HG03565 (cell line): Measurements from ENCODE around the gene KIF26A.

ENCODE experiments used
- ATAC-seq: cut with Tn5 transposase; IDR thresholded peaks from one replicate; pipeline ENCODE4 v1.9.1; 2021; ENCODE audit warnings: mild to moderate bottlenecking, moderate library complexity; ENCODE audit not compliant: unreplicated experiment

Gene KIF26A

GRCh38 chr14:104189629-104190335 lies 51.4 kb downstream of the KIF26A start:
- ATAC-seq: no peak

- ATAC-seq: no peak
These were observed 52.1 kb downstream of the KIF26A start for GRCh38 chr14:104190396-104191000.

- no peak for ATAC-seq
These were observed 53.1 kb downstream of the KIF26A start for GRCh38 chr14:104191409-104191997.

GRCh38 chr14:104192146-104192882 lies 53.9 kb downstream of the KIF26A start:
- no peak for ATAC-seq

- no peak for ATAC-seq
These were observed 54.5 kb downstream of the KIF26A start for GRCh38 chr14:104192883-104193245.

GRCh38 chr14:104194016-104194415 lies 55.6 kb downstream of the KIF26A start:
- ATAC-seq: no peak

GRCh38 chr14:104194716-104195115 lies 56.3 kb downstream of the KIF26A start:
- no peak for ATAC-seq

- no peak for ATAC-seq
These were observed 57.0 kb downstream of the KIF26A start for GRCh38 chr14:104195361-104195760.

GRCh38 chr14:104195878-104196277 lies 57.5 kb downstream of the KIF26A start:
- no peak for ATAC-seq

- no peak for ATAC-seq
These were observed 58.2 kb downstream of the KIF26A start for GRCh38 chr14:104196461-104197140.

- no peak for ATAC-seq
These were observed 59.3 kb downstream of the KIF26A start for GRCh38 chr14:104197449-104198247.

GRCh38 chr14:104199266-104199895 lies 61.0 kb downstream of the KIF26A start:
- no peak for ATAC-seq

GRCh38 chr14:104200106-104200505 lies 61.7 kb downstream of the KIF26A start:
- no peak for ATAC-seq

GRCh38 chr14:104200591-104200990 lies 62.2 kb downstream of the KIF26A start:
- ATAC-seq: no peak

GRCh38 chr14:104201063-104201462 lies 62.7 kb downstream of the KIF26A start:
- ATAC-seq: no peak

GRCh38 chr14:104201496-104201895 lies 63.1 kb downstream of the KIF26A start:
- no peak for ATAC-seq

GRCh38 chr14:104202259-104203070 lies 64.1 kb downstream of the KIF26A start:
- no peak for ATAC-seq

- ATAC-seq: no peak
These were observed 64.7 kb downstream of the KIF26A start for GRCh38 chr14:104203071-104203425.

- no peak for ATAC-seq
These were observed 66.3 kb downstream of the KIF26A start for GRCh38 chr14:104204660-104205149.
